ENCODE data around the gene DNAH3.
"Not testable (repeated sequence)": the region's sequence is repeated elsewhere in the genome, so short reads cannot be mapped to it uniquely, and the experiment has no call there.

The DNAH3 gene

GRCh38 chr16:21117567-21117966 lies 33.1 kb downstream of the DNAH3 start:
- Histone ChIP-seq H3K4me1 (ENCODE audit: control insufficient read depth, insufficient read depth, low read length) (peaks cover 12% of the 10 kb centered on the region), H3K27me3 (ENCODE audit: control insufficient read depth, insufficient read depth, low read length) (no peaks in the 10 kb centered on the region), H3K36me3 (ENCODE audit: control insufficient read depth, insufficient read depth, low read length) (no peaks in the 10 kb centered on the region), H3K27ac (ENCODE audit: low read depth, low read length) (no peak overlapping the region), H3K4me3 (ENCODE audit: low read depth, low read length) (no peak overlapping the region), H3K9me3 (ENCODE audit: control insufficient read depth, insufficient read depth, low read length) (no peaks in the 10 kb centered on the region), H3K9ac (ENCODE audit: low read depth, low read length) (no peak overlapping the region)

GRCh38 chr16:21116148-21116693 lies 34.4 kb downstream of the DNAH3 start:
- Histone ChIP-seq H3K27me3 (ENCODE audit: control insufficient read depth, insufficient read depth, low read length) (no peaks in the 10 kb centered on the region), H3K4me1 (ENCODE audit: control insufficient read depth, insufficient read depth, low read length) (peaks cover 15% of the 10 kb centered on the region), H3K9ac (ENCODE audit: low read depth, low read length) (no peak overlapping the region), H3K9me3 (ENCODE audit: control insufficient read depth, insufficient read depth, low read length) (no peaks in the 10 kb centered on the region), H3K4me3 (ENCODE audit: low read depth, low read length) (peak overlapping the region; percentile 23; the same call in 1 of the 2 replicates), H3K27ac (ENCODE audit: low read depth, low read length) (peak overlapping the region; percentile 49), H3K36me3 (ENCODE audit: control insufficient read depth, insufficient read depth, low read length) (no peaks in the 10 kb centered on the region)

- not testable (repeated sequence) for H3K27me3 ChIP-seq (ENCODE audit: control insufficient read depth, insufficient read depth, low read length); H3K9me3 ChIP-seq (ENCODE audit: control insufficient read depth, insufficient read depth, low read length); H3K36me3 ChIP-seq (ENCODE audit: control insufficient read depth, insufficient read depth, low read length); H3K4me3 ChIP-seq (ENCODE audit: low read depth, low read length); H3K9ac ChIP-seq (ENCODE audit: low read depth, low read length)
- peak overlapping the region; percentile 49 for H3K27ac ChIP-seq (ENCODE audit: low read depth, low read length)
- peaks cover 16% of the 10 kb centered on the region for H3K4me1 ChIP-seq (ENCODE audit: control insufficient read depth, insufficient read depth, low read length)
These were observed 35.1 kb downstream of the DNAH3 start for GRCh38 chr16:21115551-21115950.

GRCh38 chr16:21103941-21104860 lies 46.4 kb downstream of the DNAH3 start:
- H3K4me1 ChIP-seq (ENCODE audit: control insufficient read depth, insufficient read depth, low read length): peaks cover 4% of the 10 kb centered on the region; the same call in 1 of the 2 replicates
- no peaks in the 10 kb centered on the region for H3K9me3 ChIP-seq (ENCODE audit: control insufficient read depth, insufficient read depth, low read length)
- no peaks in the 10 kb centered on the region for H3K27me3 ChIP-seq (ENCODE audit: control insufficient read depth, insufficient read depth, low read length)
- H3K27ac ChIP-seq (ENCODE audit: low read depth, low read length): no peak overlapping the region
- H3K9ac ChIP-seq (ENCODE audit: low read depth, low read length): no peak overlapping the region
- H3K36me3 ChIP-seq (ENCODE audit: control insufficient read depth, insufficient read depth, low read length): no peaks in the 10 kb centered on the region
- H3K4me3 ChIP-seq (ENCODE audit: low read depth, low read length): no peak overlapping the region

- no peak overlapping the region for H3K4me3 ChIP-seq (ENCODE audit: low read depth, low read length)
- no peaks in the 10 kb centered on the region for H3K27me3 ChIP-seq (ENCODE audit: control insufficient read depth, insufficient read depth, low read length)
- H3K27ac ChIP-seq (ENCODE audit: low read depth, low read length): no peak overlapping the region
- no peak overlapping the region for H3K9ac ChIP-seq (ENCODE audit: low read depth, low read length)
- peaks cover 4% of the 10 kb centered on the region; the same call in 1 of the 2 replicates for H3K4me1 ChIP-seq (ENCODE audit: control insufficient read depth, insufficient read depth, low read length)
- no peaks in the 10 kb centered on the region for H3K9me3 ChIP-seq (ENCODE audit: control insufficient read depth, insufficient read depth, low read length)
- H3K36me3 ChIP-seq (ENCODE audit: control insufficient read depth, insufficient read depth, low read length): no peaks in the 10 kb centered on the region
These were observed 48.8 kb downstream of the DNAH3 start for GRCh38 chr16:21101631-21102420.

GRCh38 chr16:21100447-21100846 lies 50.2 kb downstream of the DNAH3 start:
- Histone ChIP-seq H3K9ac (ENCODE audit: low read depth, low read length) (no peak overlapping the region), H3K27me3 (ENCODE audit: control insufficient read depth, insufficient read depth, low read length) (no peaks in the 10 kb centered on the region), H3K9me3 (ENCODE audit: control insufficient read depth, insufficient read depth, low read length) (no peaks in the 10 kb centered on the region), H3K27ac (ENCODE audit: low read depth, low read length) (no peak overlapping the region), H3K4me3 (ENCODE audit: low read depth, low read length) (no peak overlapping the region), H3K4me1 (ENCODE audit: control insufficient read depth, insufficient read depth, low read length) (peaks cover 4% of the 10 kb centered on the region; the same call in 1 of the 2 replicates), H3K36me3 (ENCODE audit: control insufficient read depth, insufficient read depth, low read length) (no peaks in the 10 kb centered on the region)

GRCh38 chr16:21097151-21097550 lies 53.5 kb downstream of the DNAH3 start:
- no peak overlapping the region for H3K9ac ChIP-seq (ENCODE audit: low read depth, low read length)

GRCh38 chr16:21094719-21095118 lies 55.9 kb downstream of the DNAH3 start:
- H3K27me3 ChIP-seq (ENCODE audit: control insufficient read depth, insufficient read depth, low read length); H3K27ac ChIP-seq (ENCODE audit: low read depth, low read length); H3K9ac ChIP-seq (ENCODE audit: low read depth, low read length); H3K4me1 ChIP-seq (ENCODE audit: control insufficient read depth, insufficient read depth, low read length); H3K4me3 ChIP-seq (ENCODE audit: low read depth, low read length); H3K36me3 ChIP-seq (ENCODE audit: control insufficient read depth, insufficient read depth, low read length); H3K9me3 ChIP-seq (ENCODE audit: control insufficient read depth, insufficient read depth, low read length): not testable (repeated sequence)

More at GRCh38 chr16:21097151-21097550, 53.5 kb downstream of the DNAH3 start:
- no peaks in the 10 kb centered on the region; the same call in 1 of the 2 replicates for H3K9me3 ChIP-seq (ENCODE audit: control insufficient read depth, insufficient read depth, low read length)
- no peaks in the 10 kb centered on the region for H3K27me3 ChIP-seq (ENCODE audit: control insufficient read depth, insufficient read depth, low read length)
- H3K36me3 ChIP-seq (ENCODE audit: control insufficient read depth, insufficient read depth, low read length): no peaks in the 10 kb centered on the region
- H3K4me3 ChIP-seq (ENCODE audit: low read depth, low read length): no peak overlapping the region
- no peak overlapping the region for H3K27ac ChIP-seq (ENCODE audit: low read depth, low read length)
- no peaks in the 10 kb centered on the region for H3K4me1 ChIP-seq (ENCODE audit: control insufficient read depth, insufficient read depth, low read length)

GRCh38 chr16:21092951-21093350 lies 57.7 kb downstream of the DNAH3 start:
- no peak overlapping the region for H3K4me3 ChIP-seq (ENCODE audit: low read depth, low read length)
- H3K27me3 ChIP-seq (ENCODE audit: control insufficient read depth, insufficient read depth, low read length): no peaks in the 10 kb centered on the region
- H3K9ac ChIP-seq (ENCODE audit: low read depth, low read length): no peak overlapping the region
- H3K9me3 ChIP-seq (ENCODE audit: control insufficient read depth, insufficient read depth, low read length): no peaks in the 10 kb centered on the region; the same call in 1 of the 2 replicates
- no peaks in the 10 kb centered on the region for H3K4me1 ChIP-seq (ENCODE audit: control insufficient read depth, insufficient read depth, low read length)
- no peak overlapping the region for H3K27ac ChIP-seq (ENCODE audit: low read depth, low read length)
- no peaks in the 10 kb centered on the region for H3K36me3 ChIP-seq (ENCODE audit: control insufficient read depth, insufficient read depth, low read length)

- Histone ChIP-seq H3K27me3 (ENCODE audit: control insufficient read depth, insufficient read depth, low read length) (no peaks in the 10 kb centered on the region), H3K27ac (ENCODE audit: low read depth, low read length) (peak overlapping the region; percentile 19), H3K4me1 (ENCODE audit: control insufficient read depth, insufficient read depth, low read length) (no peaks in the 10 kb centered on the region), H3K9ac (ENCODE audit: low read depth, low read length) (no peak overlapping the region), H3K36me3 (ENCODE audit: control insufficient read depth, insufficient read depth, low read length) (no peaks in the 10 kb centered on the region), H3K9me3 (ENCODE audit: control insufficient read depth, insufficient read depth, low read length) (no peaks in the 10 kb centered on the region), H3K4me3 (ENCODE audit: low read depth, low read length) (no peak overlapping the region)
These were observed 61.8 kb downstream of the DNAH3 start for GRCh38 chr16:21088646-21089538.
